ENCODE results near the gene MRTO4.

Gene MRTO4

GRCh38 chr1:19308509-19308907, 56.9 kb downstream of the MRTO4 start:
- DNase-seq (ENCODE audit: low spot score) (no peak), FAIRE-seq (no peak)

DNA sequence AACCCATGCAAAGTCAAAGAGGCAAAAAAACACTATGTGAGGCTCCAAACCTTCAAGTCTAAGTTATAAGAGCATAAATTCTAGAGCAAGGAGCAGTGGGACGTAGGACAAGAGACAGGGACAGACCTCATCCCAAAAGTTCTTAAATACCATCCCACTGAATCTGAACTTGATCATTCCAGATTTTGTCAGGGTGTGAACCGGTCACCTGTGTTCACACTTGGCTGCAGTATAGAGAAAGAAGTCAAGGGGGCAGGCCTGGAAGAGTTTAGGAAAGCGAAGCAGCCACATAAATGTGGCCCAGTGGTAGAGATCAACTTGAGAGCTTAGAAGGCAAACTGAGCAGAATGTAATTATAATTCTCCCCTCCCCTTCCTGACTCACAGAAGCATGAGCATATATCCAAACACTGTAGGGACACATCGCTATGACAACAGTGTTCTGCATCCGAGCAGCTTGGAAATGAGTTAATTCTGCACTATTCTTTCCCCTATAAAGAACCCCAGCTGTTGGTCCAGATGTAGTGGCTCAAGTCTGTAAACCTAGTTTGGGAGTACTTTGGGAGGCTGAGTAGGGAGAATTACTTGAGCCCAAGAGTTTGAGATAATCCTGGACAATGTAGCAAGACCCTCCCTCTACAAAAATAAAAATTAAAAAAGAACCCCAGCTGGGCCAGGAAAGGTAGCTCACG, 57.7 kb downstream of the MRTO4 start:
- no peak for FAIRE-seq

More for the DNA sequence above, 57.7 kb downstream of the MRTO4 start:
- peak; percentile 47 for DNase-seq (ENCODE audit: low spot score)

Data from RCC 7860 (cell line).